GM18861 (cell line): ENCODE data around the gene PLK5.
"Not testable (repeated sequence)": the region's sequence is repeated elsewhere in the genome, so short reads cannot be mapped to it uniquely, and the experiment has no call there.

Experiments
- ATAC-seq: cut with Tn5 transposase; IDR thresholded peaks from one replicate; pipeline ENCODE4 v1.9.1; 2021; ENCODE audit not compliant: unreplicated experiment

The PLK5 gene

DNA sequence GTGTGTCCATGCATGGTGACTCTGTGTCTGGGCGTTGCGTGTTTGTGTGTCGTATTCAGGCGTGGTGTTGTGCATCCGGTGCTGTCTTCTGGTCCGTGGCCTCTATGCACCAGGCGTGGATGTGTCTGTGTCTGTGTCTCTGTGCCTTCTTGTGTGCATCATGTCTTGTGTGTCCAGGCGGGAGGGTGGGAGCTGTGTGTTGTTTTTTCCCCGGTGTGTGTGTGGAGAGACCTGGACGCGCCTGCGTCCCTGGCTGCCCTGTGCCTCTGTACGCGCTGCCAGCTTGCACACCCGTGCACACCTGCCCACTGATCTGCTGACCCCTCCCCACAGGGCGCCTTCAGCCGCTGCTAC is 1.1 kb downstream of the PLK5 start:
- no peak for ATAC-seq

DNA sequence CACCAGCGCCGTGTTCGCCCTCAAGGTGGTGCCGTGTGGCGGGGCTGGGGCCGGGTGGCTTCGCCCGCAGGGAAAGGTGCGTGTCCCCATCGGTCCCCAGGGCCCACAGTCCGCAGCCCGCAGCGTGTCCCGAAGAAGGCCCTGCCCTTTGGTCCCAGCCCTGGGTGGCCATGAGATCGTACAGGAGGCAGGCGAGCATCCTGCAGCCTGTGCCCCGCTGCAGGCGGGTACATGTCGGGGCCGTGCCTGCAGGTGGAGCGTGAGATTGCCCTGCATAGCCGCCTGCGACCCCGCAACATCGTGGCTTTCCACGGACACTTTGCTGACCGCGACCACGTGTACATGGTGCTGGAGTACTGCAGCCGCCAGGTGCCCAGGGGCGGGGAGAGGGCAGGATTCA is 1.5 kb downstream of the PLK5 start:
- ATAC-seq: no peak

DNA sequence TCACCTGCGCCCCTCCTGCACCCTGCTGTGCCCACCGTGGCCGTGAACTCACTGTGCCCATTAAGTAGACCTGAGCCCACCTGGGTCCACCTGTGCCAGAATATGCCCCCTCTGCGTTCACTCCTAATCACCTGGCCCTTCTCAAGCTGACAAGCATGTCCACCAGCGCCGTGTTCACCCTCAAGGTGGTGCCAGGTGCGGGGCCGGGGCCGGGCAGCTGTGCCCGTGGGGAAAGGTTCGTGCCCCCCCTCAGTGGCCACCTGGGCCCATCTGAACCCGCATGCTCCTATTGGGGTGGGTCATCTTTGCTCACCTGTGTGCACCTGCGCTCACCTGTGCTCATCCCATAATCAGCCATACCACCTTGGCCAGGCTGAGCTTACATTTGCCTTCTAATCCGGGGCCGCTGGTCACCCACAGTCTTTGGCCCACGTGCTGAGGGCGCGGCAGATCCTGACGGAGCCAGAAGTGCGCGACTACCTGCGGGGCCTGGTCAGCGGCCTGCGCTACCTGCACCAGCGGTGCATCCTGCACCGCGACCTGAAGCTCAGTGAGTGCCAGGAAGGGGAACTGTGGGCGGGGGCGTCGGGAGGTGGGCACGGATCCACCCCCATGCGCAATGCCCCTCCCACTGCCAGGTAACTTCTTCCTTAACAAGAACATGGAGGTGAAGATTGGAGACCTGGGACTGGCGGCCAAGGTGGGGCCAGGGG is 2.3 kb downstream of the PLK5 start:
- ATAC-seq: no peak

DNA sequence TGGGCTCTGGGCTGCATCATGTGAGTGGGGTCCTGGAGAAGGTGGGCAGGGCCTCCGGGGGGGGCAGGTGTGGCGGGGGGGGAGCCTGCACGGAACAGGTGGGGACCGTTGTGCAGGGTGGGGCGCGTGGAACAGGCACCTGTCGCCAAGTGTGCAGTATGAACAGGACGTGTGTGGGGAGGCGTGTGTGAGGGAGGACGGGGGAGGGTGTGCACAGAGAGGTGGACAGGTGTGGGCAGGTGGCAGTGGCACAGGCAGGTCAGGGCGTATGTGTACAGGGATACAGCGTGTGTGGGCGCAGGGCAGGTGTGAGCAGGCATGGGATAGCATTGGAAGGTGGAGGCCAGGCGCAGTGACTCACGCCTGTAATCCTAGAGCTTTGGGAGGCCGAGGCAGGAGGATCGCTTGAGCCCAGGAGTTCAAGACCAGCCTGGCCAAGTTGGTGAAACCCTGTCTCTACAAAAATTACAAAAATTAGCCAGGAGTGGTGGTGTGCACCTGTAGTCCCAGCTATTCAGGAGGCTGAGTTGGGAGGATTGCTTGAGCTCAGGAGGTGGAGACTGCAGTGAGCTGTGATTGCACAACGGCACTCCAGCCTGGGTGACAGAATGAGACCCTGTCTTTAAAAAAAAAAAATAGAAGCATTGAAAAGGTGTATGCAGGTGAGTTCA is 3.2 kb downstream of the PLK5 start:
- no peak for ATAC-seq

DNA sequence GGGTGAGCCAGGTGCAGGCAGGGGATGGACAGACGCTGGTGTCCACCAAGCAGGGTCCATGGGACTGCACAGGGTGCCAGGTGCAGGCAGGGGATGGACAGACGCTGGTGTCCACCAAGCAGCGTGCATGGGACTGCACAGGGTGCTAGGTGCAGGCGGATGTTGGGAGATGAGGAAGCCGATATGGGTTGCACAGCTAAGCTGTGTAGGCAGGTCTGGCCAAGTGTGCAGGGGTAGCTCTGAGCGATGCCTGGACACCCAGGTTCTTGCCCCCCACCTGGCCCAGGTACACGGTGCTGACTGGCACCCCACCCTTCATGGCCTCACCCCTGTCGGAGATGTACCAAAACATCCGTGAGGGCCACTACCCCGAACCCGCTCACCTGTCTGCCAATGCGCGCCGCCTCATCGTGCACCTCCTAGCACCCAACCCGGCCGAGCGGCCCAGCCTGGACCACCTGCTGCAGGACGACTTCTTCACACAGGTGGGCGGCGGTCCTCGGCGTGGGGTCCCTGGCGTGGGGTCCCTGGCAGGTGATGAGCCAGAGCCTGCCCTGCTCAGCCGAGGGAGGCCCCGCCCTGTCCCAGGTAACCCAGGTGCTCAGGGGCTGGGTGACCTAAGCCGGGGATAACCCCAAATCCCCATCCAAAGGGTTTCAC is 3.9 kb downstream of the PLK5 start:
- no peak for ATAC-seq

DNA sequence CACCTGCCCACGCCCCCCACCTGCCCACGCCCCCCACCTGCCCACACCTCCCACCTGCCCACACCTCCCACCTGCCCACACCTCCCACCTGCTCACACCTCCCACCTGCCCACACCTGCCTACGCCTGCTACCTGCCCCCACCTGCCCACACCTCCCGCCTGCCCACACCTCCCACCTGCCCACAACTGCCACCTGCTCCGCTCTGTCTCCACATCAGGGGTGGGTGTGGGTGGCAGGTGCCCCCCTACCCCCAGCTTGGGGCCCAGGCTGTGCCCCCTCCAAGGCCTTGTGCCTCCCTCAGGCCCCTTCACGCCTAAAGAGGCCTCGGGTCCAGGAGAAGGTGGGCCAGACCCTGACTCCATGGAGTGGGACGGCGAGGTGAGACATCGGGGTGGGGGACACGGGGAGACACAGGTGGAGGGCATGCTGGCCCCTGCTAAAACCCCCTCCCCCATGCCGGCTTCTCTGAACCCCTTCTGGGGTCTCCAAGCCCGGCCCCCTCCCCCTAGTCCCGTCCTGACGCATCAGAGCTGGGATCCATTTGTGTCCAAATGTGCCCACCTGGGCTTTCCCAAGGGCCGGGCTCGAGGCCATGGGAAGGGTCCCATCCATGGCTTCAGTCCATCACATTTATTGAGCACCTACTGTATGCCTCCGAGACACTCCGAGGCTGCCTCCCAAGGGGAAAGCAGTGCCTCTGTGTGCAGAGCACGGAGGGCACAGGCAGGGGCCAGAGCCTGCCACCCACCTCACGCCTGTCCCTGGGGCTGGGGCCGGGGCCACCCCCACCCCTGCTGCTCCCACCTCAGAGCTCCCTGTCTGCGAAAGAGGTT is 4.9 kb downstream of the PLK5 start:
- ATAC-seq: no peak

DNA sequence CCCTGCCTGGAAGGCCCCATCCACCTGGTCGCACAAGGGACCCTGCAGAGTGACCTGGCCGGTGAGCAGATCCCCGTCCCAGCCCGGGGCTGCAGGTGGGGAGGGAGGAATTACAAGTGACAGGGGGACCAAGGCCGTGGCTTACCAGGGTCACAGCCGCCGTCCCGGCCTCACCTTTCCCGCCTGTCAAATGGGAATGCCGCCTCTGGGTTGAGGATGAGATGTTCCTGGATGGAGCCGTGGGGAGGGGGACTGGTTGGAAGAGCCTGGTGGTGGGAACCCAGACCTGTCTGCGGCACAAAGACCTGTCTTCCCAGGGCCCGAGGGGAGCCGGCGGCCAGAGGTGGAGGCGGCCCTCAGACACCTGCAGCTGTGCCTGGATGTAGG is 5.5 kb downstream of the PLK5 start:
- ATAC-seq: no peak

DNA sequence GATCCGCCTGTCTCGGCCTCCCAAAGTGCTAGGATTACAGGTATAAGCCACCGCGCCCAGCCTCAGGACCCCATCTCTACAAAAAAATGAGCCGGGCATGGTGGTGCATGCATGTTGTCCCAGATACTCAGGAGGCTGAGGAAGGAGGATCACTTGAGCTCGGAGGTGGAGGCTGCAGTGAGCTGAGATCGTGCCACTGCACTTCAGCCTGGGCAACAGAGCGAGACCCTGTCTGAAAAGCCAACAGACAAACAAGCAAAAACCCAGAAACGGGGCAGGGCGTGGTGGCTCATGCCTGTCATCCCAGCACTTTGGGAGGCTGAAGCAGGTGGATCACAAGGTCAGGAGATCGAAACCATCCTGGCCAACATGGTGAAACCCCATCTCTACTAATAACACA is 7.0 kb downstream of the PLK5 start:
- not testable (repeated sequence) for ATAC-seq

DNA sequence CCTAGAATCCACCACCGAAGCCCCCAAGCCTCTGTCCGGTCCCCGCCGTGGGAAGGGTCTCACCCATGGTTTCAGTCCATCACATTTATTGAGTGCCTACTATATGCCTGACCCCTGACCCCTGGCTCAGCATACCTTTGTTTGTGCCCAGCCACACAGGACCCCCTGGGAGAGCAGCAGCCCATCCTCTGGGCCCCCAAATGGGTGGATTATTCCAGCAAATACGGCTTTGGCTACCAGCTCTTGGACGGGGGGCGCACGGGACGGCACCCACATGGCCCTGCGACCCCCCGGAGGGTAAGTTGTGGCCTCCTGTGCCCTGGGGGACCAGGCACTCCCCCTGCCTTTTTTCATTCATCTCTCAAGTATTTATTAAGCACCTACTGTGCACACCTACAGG is 7.7 kb downstream of the PLK5 start:
- no peak for ATAC-seq

DNA sequence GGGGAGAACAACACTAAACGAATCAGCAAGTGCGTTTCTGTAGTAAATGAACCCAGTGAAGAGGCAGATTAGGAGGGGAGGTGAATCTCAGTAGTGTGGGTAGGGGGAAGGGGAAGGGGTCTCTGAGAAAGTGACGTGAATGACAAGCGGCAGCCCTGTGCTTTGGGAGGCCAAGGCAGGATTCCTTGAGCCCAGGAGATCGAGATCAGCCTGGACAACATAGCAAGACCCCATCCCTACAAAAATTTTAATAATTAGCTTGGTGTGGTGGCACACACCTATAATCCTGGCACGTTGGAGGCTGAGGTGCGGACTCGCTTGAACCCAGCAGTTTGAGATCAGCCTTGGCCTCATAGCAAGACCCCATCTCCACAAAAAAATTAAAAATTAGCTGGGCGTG is 8.1 kb downstream of the PLK5 start:
- no peak for ATAC-seq

DNA sequence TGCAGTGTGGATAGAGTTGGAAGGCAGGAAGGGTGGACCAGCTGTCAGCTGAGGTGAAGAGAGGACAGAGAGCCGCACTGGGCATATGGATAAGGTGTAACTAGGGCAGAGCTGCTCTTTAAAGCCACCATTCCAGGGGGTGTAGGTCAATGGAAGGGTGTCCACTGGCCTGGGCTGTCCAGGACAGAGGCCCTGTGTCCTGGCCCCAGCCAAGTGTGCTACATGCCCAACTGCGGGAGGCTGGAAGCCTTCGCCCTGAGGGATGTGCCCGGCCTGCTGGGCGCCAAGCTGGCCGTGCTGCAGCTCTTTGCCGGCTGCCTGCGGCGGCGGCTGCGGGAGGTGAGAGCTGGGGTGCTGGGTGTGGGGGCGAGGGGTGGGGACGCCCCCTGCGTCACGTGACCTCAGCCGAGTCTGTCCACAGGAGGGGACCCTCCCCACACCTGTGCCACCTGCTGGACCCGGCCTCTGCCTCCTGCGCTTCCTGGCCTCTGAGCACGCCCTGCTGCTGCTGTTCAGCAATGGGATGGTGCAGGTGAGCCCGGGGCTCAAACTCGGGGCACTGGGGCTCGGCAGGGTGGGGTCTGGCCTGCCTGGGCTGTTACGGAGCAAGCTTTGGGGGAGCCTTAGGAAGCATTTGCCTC is 9.8 kb downstream of the PLK5 start:
- ATAC-seq: no peak

DNA sequence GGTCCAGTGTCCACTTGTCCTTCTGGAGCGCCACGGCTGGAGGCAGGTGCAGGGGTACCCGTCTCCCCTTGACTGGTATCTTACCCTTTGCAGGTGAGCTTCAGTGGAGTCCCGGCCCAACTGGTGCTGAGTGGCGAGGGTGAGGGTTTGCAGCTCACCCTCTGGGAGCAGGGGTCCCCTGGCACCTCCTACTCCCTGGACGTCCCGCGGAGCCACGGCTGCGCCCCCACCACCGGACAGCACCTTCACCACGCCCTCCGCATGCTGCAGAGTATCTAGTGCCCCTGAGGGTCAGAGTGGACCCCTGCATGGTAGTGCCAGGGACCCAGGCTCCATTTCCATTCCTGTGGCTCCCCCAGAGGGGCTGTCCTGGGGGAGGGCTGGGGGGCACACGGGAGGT is 11.1 kb downstream of the PLK5 start:
- ATAC-seq: no peak

DNA sequence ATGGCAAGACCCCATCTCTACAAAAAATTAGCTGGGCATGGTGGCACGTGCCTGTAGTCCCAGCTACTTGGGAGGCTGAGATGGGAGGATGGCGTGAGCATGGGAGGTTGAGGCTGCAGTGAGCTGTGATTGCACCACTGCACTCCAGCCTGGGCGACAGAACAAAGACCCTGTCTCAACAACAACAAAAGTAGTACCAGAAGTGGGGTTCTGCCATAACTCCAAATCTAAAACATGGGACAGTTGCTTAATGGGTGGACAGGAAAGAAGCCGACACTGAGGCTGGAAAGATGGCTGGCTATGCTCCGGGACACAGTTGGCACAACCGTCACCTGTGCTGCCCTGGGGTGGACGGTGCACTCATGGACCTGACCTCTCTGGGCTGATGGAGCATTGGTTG is 11.8 kb downstream of the PLK5 start:
- not testable (repeated sequence) for ATAC-seq

DNA sequence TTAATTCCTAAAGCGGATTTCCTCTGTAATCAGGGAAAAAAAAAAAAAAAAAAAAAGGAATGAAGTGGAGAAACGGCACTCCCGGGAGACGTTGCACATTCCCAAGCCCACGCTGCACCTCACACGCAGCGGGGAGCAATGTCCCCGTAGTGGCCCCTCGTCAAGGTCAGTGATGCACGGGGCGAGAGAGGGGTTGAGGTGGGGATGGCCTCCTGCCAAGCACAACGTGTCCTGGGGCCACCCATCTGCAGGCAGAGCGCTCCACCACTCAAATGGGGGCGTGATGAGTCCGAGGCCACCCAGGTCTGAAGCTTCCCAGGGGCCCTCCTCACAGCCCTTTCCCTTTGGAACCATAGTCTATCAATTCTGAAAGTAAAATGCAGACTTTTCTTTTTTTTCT is 15.1 kb downstream of the PLK5 start:
- ATAC-seq: no peak

DNA sequence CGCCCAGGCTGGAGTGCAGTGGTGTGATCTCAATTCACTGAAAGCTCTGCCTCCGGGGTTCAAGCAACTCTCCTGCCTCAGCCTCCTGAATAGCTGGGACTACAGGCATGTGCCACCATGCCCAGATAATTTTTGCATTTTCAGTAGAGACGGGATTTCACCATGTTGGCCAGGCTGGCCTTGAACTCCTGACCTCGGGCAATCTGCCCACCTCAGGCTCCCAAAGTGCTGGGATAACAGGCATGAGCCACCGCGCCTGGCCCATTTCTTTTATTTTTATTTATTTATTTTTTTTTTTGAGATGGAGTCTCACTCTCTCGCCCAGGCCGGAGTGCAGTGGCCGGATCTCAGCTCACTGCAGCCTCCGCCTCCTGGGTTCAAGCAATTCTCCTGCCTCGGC is 15.9 kb downstream of the PLK5 start:
- not testable (repeated sequence) for ATAC-seq

DNA sequence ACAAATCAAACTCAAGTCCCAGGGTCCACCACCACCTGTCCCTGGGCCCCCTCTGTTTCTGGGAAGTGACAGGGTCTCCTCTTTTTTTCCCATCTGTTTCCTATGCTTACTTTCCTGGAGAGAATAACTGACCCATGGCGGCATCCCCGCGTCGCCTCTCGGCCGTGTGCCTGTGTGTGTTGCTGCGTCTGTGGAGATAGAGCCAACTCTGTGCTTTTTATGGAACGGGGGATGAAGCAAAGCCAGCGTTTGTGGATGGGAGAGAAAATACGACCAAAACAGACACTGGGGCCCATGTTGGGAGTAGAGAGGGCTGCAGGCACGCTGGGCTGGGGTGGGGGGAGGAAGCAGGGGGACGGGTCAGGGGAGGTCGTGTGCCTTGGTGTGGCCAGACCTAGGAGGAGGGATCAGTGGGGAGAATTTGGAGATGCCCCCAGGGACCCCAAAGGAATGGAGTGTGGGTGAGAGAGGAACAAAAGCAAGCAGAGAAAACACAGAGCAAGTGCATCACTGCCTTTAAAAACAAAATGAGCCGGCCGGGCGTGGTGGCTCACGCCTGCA is 16.6 kb downstream of the PLK5 start:
- ATAC-seq: no peak

DNA sequence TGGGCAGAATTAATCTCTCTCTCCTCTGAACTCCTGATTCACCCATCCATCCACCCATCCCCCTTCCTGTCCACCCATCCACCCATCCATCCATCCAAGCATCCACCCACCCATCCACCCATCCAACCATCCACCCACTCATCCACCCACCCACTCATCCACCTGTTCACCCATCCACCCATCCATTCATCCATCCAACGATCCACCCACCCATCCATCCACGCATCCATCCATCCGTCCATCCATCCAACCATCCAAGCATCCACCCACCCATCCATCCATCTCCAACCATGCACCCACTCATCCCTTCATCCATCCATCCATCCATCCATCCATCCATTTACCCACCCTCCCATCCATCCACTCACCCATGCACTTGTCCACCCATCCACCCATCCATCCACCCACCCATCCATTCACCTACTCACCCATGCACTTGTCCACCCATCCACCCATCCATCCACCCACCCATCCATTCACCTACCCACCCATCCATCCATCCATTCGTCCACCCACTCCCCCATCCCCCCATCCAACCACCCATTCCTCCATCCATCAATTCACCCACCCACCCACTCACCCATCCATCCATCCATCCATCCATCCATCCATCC is 25.6 kb downstream of the PLK5 start:
- no peak for ATAC-seq

DNA sequence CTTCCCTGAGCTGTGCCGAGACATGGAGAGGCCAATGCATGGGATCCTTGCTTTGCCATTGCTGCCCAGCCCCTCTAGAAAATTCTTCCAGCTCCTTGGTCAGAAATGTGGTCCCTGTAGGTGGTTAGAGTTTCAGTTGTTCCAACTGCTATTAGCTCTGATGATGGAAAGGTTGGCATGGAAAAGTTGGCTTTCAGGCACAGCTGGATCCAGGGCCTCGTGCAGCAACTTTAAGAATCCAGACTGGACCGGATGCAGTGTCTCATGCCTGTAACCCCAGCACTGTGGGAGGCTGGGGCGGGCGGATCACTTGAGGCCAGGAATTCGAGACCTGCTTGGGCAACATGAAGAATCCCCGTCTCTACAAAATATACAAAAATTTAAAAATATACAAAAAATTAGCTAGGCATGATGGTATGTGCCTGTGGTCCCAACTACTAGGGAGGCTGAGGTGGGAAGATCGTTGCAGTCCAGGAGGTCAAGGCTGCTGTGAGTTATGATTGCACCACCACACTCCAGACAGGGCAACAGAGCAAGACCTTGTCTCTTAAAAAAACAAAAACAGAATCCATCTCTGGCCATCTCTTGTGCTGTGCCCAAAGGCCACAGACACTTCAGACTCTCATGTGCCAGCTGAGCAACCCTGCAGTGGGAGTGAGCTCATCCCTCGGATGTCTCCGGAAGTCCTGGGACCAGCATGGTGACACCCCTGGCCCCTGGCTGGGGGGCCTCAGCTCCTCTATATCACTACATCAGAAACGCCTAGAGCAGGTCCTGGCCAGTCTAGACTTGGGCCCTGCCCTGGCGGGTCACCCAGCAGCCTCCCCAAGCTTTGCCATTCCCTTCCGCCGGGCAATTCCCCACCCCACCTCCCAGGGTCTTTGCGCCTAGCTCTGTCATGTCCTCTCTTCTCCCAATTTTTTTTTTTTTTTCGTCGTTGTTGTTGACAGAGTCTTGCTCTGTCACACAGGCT is 27.5 kb downstream of the PLK5 start:
- ATAC-seq: no peak

DNA sequence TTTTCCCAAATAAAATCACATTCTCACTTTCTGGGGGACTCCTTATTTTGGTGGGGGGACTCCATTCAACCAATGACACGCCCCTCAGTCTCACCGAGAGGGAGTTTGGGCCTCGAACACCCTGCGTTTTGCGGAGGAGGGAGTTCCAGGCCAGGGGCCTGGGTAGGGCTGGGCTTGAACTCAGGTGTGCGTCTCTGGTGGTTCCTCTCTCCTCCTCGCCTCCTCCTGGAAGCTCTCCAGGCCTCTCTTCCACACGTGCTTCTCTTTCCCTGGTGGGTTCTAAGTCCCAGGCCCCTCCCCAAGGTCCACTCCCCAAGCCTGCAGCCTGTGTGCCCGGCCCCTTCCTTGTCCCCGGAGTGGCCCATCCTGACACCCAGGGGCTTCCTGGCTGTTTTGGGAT is 29.5 kb downstream of the PLK5 start:
- no peak for ATAC-seq
